ENCODE results near the gene ATAD5. TPM values are rescaled to one million over a fixed set of nuclear protein-coding genes. Genes with fewer than 3 reads are reported as not detected.

Gene ATAD5
- total and polyA plus RNA-seq, 2 of the 4 experiments (the other 2 are of a cell fraction): 1.0 to 1.3 TPM

- no peak overlapping the region for H3K18ac ChIP-seq (ENCODE audit: low read depth, low read length)
- H3K4me3 ChIP-seq (ENCODE audit: insufficient read depth, low read depth, low read length): no peak overlapping the region
- no TSS peak for BruUV-seq (replicated peaks)
- ATAC-seq (ENCODE audit: low read depth) (no peak), DNase-seq (no peak)
- ChIA-PET POLR2A (ENCODE audit: unreplicated experiment) (no interaction called here), CTCF (no interaction called here)
- no peak overlapping the region for H3K14ac ChIP-seq (replicated peaks; ENCODE audit: low read depth, low read length)
- H3K27ac ChIP-seq (ENCODE audit: insufficient read depth, low read length): no peak overlapping the region
- no peak overlapping the region for H3K4me2 ChIP-seq (ENCODE audit: low read depth, low read length)
- H3K4me1 ChIP-seq (ENCODE audit: control insufficient read depth, insufficient read depth, low read length): no peaks in the 10 kb centered on the region
- dilution Hi-C loops (cut with HindIII; ENCODE audit: low sequenced_read_pairs, unreplicated experiment) (no loop called here), in situ Hi-C loops (cut with MboI; ENCODE audit: low sequenced_read_pairs) (no loop called here), intact Hi-C loops (cut with micrococcal nuclease) (no loop called here)
- no peaks in the 10 kb centered on the region; the same call in 1 of the 2 replicates for H3K9me1 ChIP-seq (ENCODE audit: insufficient read depth, low read length)
- no peak overlapping the region for H2BK120ac ChIP-seq (ENCODE audit: low read depth, low read length)
- H4K5ac ChIP-seq (ENCODE audit: low read depth, low read length): no peak overlapping the region
- no peaks in the 10 kb centered on the region for H3K9me3 ChIP-seq (ENCODE audit: control insufficient read depth, insufficient read depth, low read length)
- no peak overlapping the region for H3K4ac ChIP-seq (ENCODE audit: low read depth, low read length)
- no peak overlapping the region for H2BK20ac ChIP-seq (ENCODE audit: low read depth, low read length)
- no peaks in the 10 kb centered on the region for H3K79me1 ChIP-seq (ENCODE audit: low read depth in 1 of 2, low read length in 2 of 2)
- TF ChIP-seq CEBPB (IDR thresholded peaks at IDR 0.05; ENCODE audit: low read depth, low read length) (no peak), RAD21 (IDR thresholded peaks at IDR 0.05; ENCODE audit: low read length) (no peak), ELK1 (IDR thresholded peaks at IDR 0.05; ENCODE audit: borderline replicate concordance, low read depth, low read length) (no peak), BHLHE40 (IDR thresholded peaks at IDR 0.05; ENCODE audit: low read depth, low read length) (no peak), CTCF (conservative IDR thresholded peaks at IDR 0.05; ENCODE audit: low read depth, low read length) (no peak), MAFK (IDR thresholded peaks at IDR 0.05; ENCODE audit: low read depth, low read length) (no peak), RCOR1 (IDR thresholded peaks at IDR 0.05; ENCODE audit: insufficient replicate concordance, low read length) (no peak), RFX5 (IDR thresholded peaks at IDR 0.05; ENCODE audit: low read depth, low read length) (no peak), FOS (IDR thresholded peaks at IDR 0.05; ENCODE audit: low read depth, low read length) (no peak)
- H4K8ac ChIP-seq (ENCODE audit: low read depth in 2 of 2, low read length in 2 of 2): no peak overlapping the region
- no peak overlapping the region for H2AFZ ChIP-seq (replicated peaks; ENCODE audit: low read length, poor library complexity)
- H2BK15ac ChIP-seq (ENCODE audit: low read depth, low read length): no peak overlapping the region
- H3K36me3 ChIP-seq (ENCODE audit: control insufficient read depth, insufficient read depth, low read length): no peaks in the 10 kb centered on the region
- no peak overlapping the region for H3K23ac ChIP-seq (ENCODE audit: low read depth, low read length)
- H3K9ac ChIP-seq (ENCODE audit: low read depth, low read length): no peak overlapping the region
- peak overlapping the region; percentile 35 for H2AK9ac ChIP-seq (replicated peaks; ENCODE audit: low read depth, low read length, poor library complexity)
- no peak overlapping the region for H2BK5ac ChIP-seq (ENCODE audit: low read depth, low read length, poor library complexity, severe bottlenecking)
- H4K91ac ChIP-seq (ENCODE audit: insufficient read depth, low read depth, low read length): no peak overlapping the region
- peaks cover 3% of the 10 kb centered on the region; the same call in 1 of the 2 replicates for H3K27me3 ChIP-seq (ENCODE audit: control insufficient read depth, insufficient read depth, low read length)
- no CpG with 5 or more reads among the region's 3 CpGs for WGBS, 2 experiments (ENCODE audit: extremely low coverage in 2 of 2, insufficient read length in 1 of 2)
- no peak overlapping the region for H2AK5ac ChIP-seq (ENCODE audit: low read depth, low read length)
- H4K20me1 ChIP-seq (ENCODE audit: insufficient read depth, low read length): no peaks in the 10 kb centered on the region
- H3K56ac ChIP-seq (ENCODE audit: extremely low read depth, insufficient read depth, low read length): no peak overlapping the region
Measured at GRCh38 chr17:30930495-30930894, 98.7 kb downstream of the ATAD5 start.
